SU-DHL-6 (cell line): ENCODE results near the gene RPS6KA2.

Source experiments
- EZH2phosphoT487 ChIP-seq: fragments of 200-600 bp; sonication (generic), shearing (Covaris generic); conservative IDR thresholded peaks from 2 replicates; pipeline ENCODE4 v1.6.1; 2018; ENCODE audit warnings: mild to moderate bottlenecking, antibody characterized with exemption, low read length, moderate library complexity, mixed read lengths
- TF ChIP-seq, protein P1 (sequence below): fragments of 200-600 bp; sonication (generic); IDR thresholded peaks from one replicate; pipeline ENCODE4 v1.5.1; 2017; ENCODE audit warnings: antibody characterized with exemption, mild to moderate bottlenecking, low read length, moderate library complexity; ENCODE audit not compliant: insufficient read depth, poor library complexity, severe bottlenecking

GRCh38 chr6:166448432-166448831 is 178.6 kb downstream of the RPS6KA2 start:
- no peak for TF ChIP-seq EZH2phosphoT487
- TF ChIP-seq, protein P1, sequence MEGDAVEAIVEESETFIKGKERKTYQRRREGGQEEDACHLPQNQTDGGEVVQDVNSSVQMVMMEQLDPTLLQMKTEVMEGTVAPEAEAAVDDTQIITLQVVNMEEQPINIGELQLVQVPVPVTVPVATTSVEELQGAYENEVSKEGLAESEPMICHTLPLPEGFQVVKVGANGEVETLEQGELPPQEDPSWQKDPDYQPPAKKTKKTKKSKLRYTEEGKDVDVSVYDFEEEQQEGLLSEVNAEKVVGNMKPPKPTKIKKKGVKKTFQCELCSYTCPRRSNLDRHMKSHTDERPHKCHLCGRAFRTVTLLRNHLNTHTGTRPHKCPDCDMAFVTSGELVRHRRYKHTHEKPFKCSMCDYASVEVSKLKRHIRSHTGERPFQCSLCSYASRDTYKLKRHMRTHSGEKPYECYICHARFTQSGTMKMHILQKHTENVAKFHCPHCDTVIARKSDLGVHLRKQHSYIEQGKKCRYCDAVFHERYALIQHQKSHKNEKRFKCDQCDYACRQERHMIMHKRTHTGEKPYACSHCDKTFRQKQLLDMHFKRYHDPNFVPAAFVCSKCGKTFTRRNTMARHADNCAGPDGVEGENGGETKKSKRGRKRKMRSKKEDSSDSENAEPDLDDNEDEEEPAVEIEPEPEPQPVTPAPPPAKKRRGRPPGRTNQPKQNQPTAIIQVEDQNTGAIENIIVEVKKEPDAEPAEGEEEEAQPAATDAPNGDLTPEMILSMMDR = no peak
